HG03342 (cell line): ENCODE data around the gene CACNG6.

Experiments
- ATAC-seq: cut with Tn5 transposase; IDR thresholded peaks from one replicate; pipeline ENCODE4 v1.9.1; 2021; ENCODE audit warnings: mild to moderate bottlenecking, moderate library complexity; ENCODE audit not compliant: unreplicated experiment

The CACNG6 gene

GRCh38 chr19:53966931-53967330 is 24.5 kb upstream of the CACNG6 start:
- no peak for ATAC-seq

GRCh38 chr19:53969366-53969765 is 22.1 kb upstream of the CACNG6 start:
- no peak for ATAC-seq

GRCh38 chr19:53971673-53972072 is 19.8 kb upstream of the CACNG6 start:
- no peak for ATAC-seq

GRCh38 chr19:53977429-53977990 is 13.9 kb upstream of the CACNG6 start:
- ATAC-seq: no peak

- ATAC-seq: no peak
Measured at GRCh38 chr19:53977991-53978731, 13.3 kb upstream of the CACNG6 start.

- no peak for ATAC-seq
Measured at GRCh38 chr19:53978975-53979801, 12.2 kb upstream of the CACNG6 start.

GRCh38 chr19:53980539-53981375 is 10.7 kb upstream of the CACNG6 start:
- ATAC-seq: no peak

GRCh38 chr19:53981376-53981951 is 10.0 kb upstream of the CACNG6 start:
- ATAC-seq: no peak

GRCh38 chr19:53982001-53982451 is 9.4 kb upstream of the CACNG6 start:
- ATAC-seq: no peak

- ATAC-seq: no peak
Measured at GRCh38 chr19:53982611-53983010, 8.8 kb upstream of the CACNG6 start.

- no peak for ATAC-seq
Measured at GRCh38 chr19:53983457-53984289, 7.8 kb upstream of the CACNG6 start.

GRCh38 chr19:53985863-53986262 is 5.6 kb upstream of the CACNG6 start:
- no peak for ATAC-seq

- ATAC-seq: no peak
Measured at GRCh38 chr19:53988981-53989380, 2.5 kb upstream of the CACNG6 start.

- no peak for ATAC-seq
Measured at GRCh38 chr19:53989600-53990533, 1.6 kb upstream of the CACNG6 start.

- no peak for ATAC-seq
Measured at GRCh38 chr19:53992211-53992610, 774 bp downstream of the CACNG6 start.

GRCh38 chr19:53992815-53993214 is 1.4 kb downstream of the CACNG6 start:
- ATAC-seq: no peak

- no peak for ATAC-seq
Measured at GRCh38 chr19:53993448-53993847, 2.0 kb downstream of the CACNG6 start.

GRCh38 chr19:53994811-53995210 is 3.4 kb downstream of the CACNG6 start:
- no peak for ATAC-seq

- no peak for ATAC-seq
Measured at GRCh38 chr19:53998223-53998622, 6.8 kb downstream of the CACNG6 start.
